T-helper 17 cell (primary cell): ENCODE data around the gene ZFR2. TPM values are rescaled to one million over a fixed set of nuclear protein-coding genes. Genes with fewer than 3 reads are reported as not detected.

Experiments used
- ATAC-seq: fragments of 150-1000 bp; cut with Tn5 transposase; 2 replicates; pipeline ENCODE4 v1.10.0; 2021; ENCODE audit warnings: mild to moderate bottlenecking, moderate library complexity
- DNase-seq, 3 donors: peaks; one replicate each; pipeline versions ENCODE4 v3.0.0 to v3.0.0-alpha.2; 2020 to 2021
- H3K9me3 ChIP-seq: one replicate; pipeline ENCODE4 v1.7.0; 2013; ENCODE audit warnings: low read length, mild to moderate bottlenecking; ENCODE audit not compliant: control insufficient read depth, poor library complexity, severe bottlenecking
- H3K27ac Mint-ChIP-seq: one replicate; pipeline ENCODE4 v1.8.0; 2022; ENCODE audit warnings: mild to moderate bottlenecking, moderate library complexity, mixed read lengths
- H3K27me3 Mint-ChIP-seq: one replicate; pipeline ENCODE4 v1.8.0; 2022; ENCODE audit warnings: mixed read lengths
- H3K36me3 Mint-ChIP-seq: one replicate; pipeline ENCODE4 v1.8.0; 2022; ENCODE audit warnings: low read depth, mixed read lengths
- H3K4me1 Mint-ChIP-seq: one replicate; pipeline ENCODE4 v1.8.0; 2022; ENCODE audit warnings: mild to moderate bottlenecking, mixed read lengths
- H3K4me3 Mint-ChIP-seq: one replicate; pipeline ENCODE4 v1.8.0; 2022; ENCODE audit warnings: mild to moderate bottlenecking, moderate library complexity, mixed read lengths
- total RNA-seq, 4 donors: library from RNA in 2 of 4; stranded (reverse) in 2 of 4; gene quantifications; one replicate each; pipeline ENCODE4 v1.2.3 and lab custom pipeline; 2022 to 2026

Gene ZFR2
- total RNA-seq, 2 donors from 2014 or later = 1.2 to 1.3 TPM

GRCh38 chr19:3810708-3811355, 58.0 kb downstream of the ZFR2 start:
- H3K4me3 Mint-ChIP-seq = no peak overlapping the region
- peaks cover 22% of the 10 kb centered on the region for H3K4me1 Mint-ChIP-seq
- no peaks in the 10 kb centered on the region for H3K27me3 Mint-ChIP-seq
- no peaks in the 10 kb centered on the region for H3K9me3 ChIP-seq
- H3K27ac Mint-ChIP-seq = no peak overlapping the region
- no peaks in the 10 kb centered on the region for H3K36me3 Mint-ChIP-seq
- ATAC-seq = no peak
- DNase-seq = no peak

GRCh38 chr19:3809881-3810707, 58.7 kb downstream of the ZFR2 start:
- no peak overlapping the region for H3K4me3 Mint-ChIP-seq
- no peak overlapping the region for H3K27ac Mint-ChIP-seq
- no peaks in the 10 kb centered on the region for H3K36me3 Mint-ChIP-seq
- H3K27me3 Mint-ChIP-seq = no peaks in the 10 kb centered on the region
- ATAC-seq = no peak
- no peaks in the 10 kb centered on the region for H3K9me3 ChIP-seq
- peaks cover 22% of the 10 kb centered on the region for H3K4me1 Mint-ChIP-seq
- no peak for DNase-seq

- H3K36me3 Mint-ChIP-seq = no peaks in the 10 kb centered on the region
- no peaks in the 10 kb centered on the region for H3K9me3 ChIP-seq
- ATAC-seq (no peak), DNase-seq (no peak)
- peaks cover 15% of the 10 kb centered on the region for H3K4me1 Mint-ChIP-seq
- H3K27me3 Mint-ChIP-seq = no peaks in the 10 kb centered on the region
- no peak overlapping the region for H3K4me3 Mint-ChIP-seq
- no peak overlapping the region for H3K27ac Mint-ChIP-seq
Observed at GRCh38 chr19:3808420-3809143, 60.3 kb downstream of the ZFR2 start.

- ATAC-seq (no peak), DNase-seq (no peak)
- H3K4me1 Mint-ChIP-seq = peaks cover 10% of the 10 kb centered on the region
- no peak overlapping the region for H3K27ac Mint-ChIP-seq
- no peak overlapping the region for H3K4me3 Mint-ChIP-seq
- H3K36me3 Mint-ChIP-seq = no peaks in the 10 kb centered on the region
- no peaks in the 10 kb centered on the region for H3K27me3 Mint-ChIP-seq
- no peaks in the 10 kb centered on the region for H3K9me3 ChIP-seq
Observed at GRCh38 chr19:3807574-3808354, 61.1 kb downstream of the ZFR2 start.

GRCh38 chr19:3807131-3807480, 61.7 kb downstream of the ZFR2 start:
- no peak overlapping the region for H3K4me3 Mint-ChIP-seq
- ATAC-seq (no peak), DNase-seq (no peak)
- H3K27ac Mint-ChIP-seq = no peak overlapping the region
- no peaks in the 10 kb centered on the region for H3K27me3 Mint-ChIP-seq
- no peaks in the 10 kb centered on the region for H3K36me3 Mint-ChIP-seq
- H3K4me1 Mint-ChIP-seq = peaks cover 4% of the 10 kb centered on the region
- H3K9me3 ChIP-seq = no peaks in the 10 kb centered on the region

GRCh38 chr19:3805859-3806258, 63.0 kb downstream of the ZFR2 start:
- no peaks in the 10 kb centered on the region for H3K36me3 Mint-ChIP-seq
- DNase-seq = no peak
- H3K9me3 ChIP-seq = no peaks in the 10 kb centered on the region
- H3K4me3 Mint-ChIP-seq = no peak overlapping the region
- no peaks in the 10 kb centered on the region for H3K27me3 Mint-ChIP-seq
- peaks cover 9% of the 10 kb centered on the region for H3K4me1 Mint-ChIP-seq
- ATAC-seq = no peak
- H3K27ac Mint-ChIP-seq = no peak overlapping the region

- no peak overlapping the region for H3K27ac Mint-ChIP-seq
- no peaks in the 10 kb centered on the region for H3K9me3 ChIP-seq
- no peak for DNase-seq
- no peaks in the 10 kb centered on the region for H3K36me3 Mint-ChIP-seq
- ATAC-seq = no peak
- no peaks in the 10 kb centered on the region for H3K27me3 Mint-ChIP-seq
- H3K4me1 Mint-ChIP-seq = peaks cover 11% of the 10 kb centered on the region
- no peak overlapping the region for H3K4me3 Mint-ChIP-seq
Observed at GRCh38 chr19:3804429-3804828, 64.4 kb downstream of the ZFR2 start.

- no peak for ATAC-seq
- H3K4me1 Mint-ChIP-seq = peaks cover 14% of the 10 kb centered on the region
- H3K9me3 ChIP-seq = no peaks in the 10 kb centered on the region
- H3K36me3 Mint-ChIP-seq = no peaks in the 10 kb centered on the region
- H3K4me3 Mint-ChIP-seq = no peak overlapping the region
- peak overlapping the region; percentile 39 for H3K27ac Mint-ChIP-seq
- DNase-seq = no peak
- no peaks in the 10 kb centered on the region for H3K27me3 Mint-ChIP-seq
Observed at GRCh38 chr19:3803986-3804385, 64.9 kb downstream of the ZFR2 start.

- DNase-seq = no peak
- no peaks in the 10 kb centered on the region for H3K36me3 Mint-ChIP-seq
- H3K27me3 Mint-ChIP-seq = no peaks in the 10 kb centered on the region
- peaks cover 16% of the 10 kb centered on the region for H3K4me1 Mint-ChIP-seq
- no peak for ATAC-seq
- peak overlapping the region; percentile 39 for H3K27ac Mint-ChIP-seq
- no peak overlapping the region for H3K4me3 Mint-ChIP-seq
- no peaks in the 10 kb centered on the region for H3K9me3 ChIP-seq
Observed at GRCh38 chr19:3803114-3803888, 65.5 kb downstream of the ZFR2 start.

- DNase-seq (peak in 2 of 3 donors; percentile 19 to 37), ATAC-seq (peak; percentile 79)
- Mint-ChIP-seq H3K27me3 (no peaks in the 10 kb centered on the region), H3K4me1 (peaks cover 18% of the 10 kb centered on the region), H3K36me3 (peaks cover 2% of the 10 kb centered on the region), H3K27ac (no peak overlapping the region), H3K4me3 (peak overlapping the region; percentile 82)
- peaks cover 2% of the 10 kb centered on the region for H3K9me3 ChIP-seq
Observed at GRCh38 chr19:3801412-3802096, 67.3 kb downstream of the ZFR2 start.

GRCh38 chr19:3800996-3801395, 67.8 kb downstream of the ZFR2 start:
- Mint-ChIP-seq H3K27ac (no peak overlapping the region), H3K4me3 (peak overlapping the region; percentile 82), H3K36me3 (peaks cover 2% of the 10 kb centered on the region), H3K4me1 (peaks cover 17% of the 10 kb centered on the region), H3K27me3 (no peaks in the 10 kb centered on the region)
- no peak for ATAC-seq
- DNase-seq = no peak
- peaks cover 2% of the 10 kb centered on the region for H3K9me3 ChIP-seq

GRCh38 chr19:3798137-3798536, 70.7 kb downstream of the ZFR2 start:
- H3K4me1 Mint-ChIP-seq = peaks cover 15% of the 10 kb centered on the region
- no peak overlapping the region for H3K4me3 Mint-ChIP-seq
- no peaks in the 10 kb centered on the region for H3K27me3 Mint-ChIP-seq
- H3K36me3 Mint-ChIP-seq = peaks cover 2% of the 10 kb centered on the region
- peak overlapping the region; percentile 3 for H3K27ac Mint-ChIP-seq
- ATAC-seq = peak; percentile 86
- H3K9me3 ChIP-seq = peaks cover 2% of the 10 kb centered on the region
- DNase-seq = no peak
